Fibroblast of lung (primary cell): ENCODE data around the gene OGA. TPM values are rescaled to one million over a fixed set of nuclear protein-coding genes. Genes with fewer than 3 reads are reported as not detected.

Experiments
- DNase-seq, 2 donors: peaks; one replicate each; pipeline versions ENCODE4 v3.0.0 to v3.0.0-alpha.2; 2010; ENCODE audit warnings: low read depth in 2 of 2
- H2AFZ ChIP-seq: 2 replicates; pipeline ENCODE4 v1.5.1; 2012; ENCODE audit warnings: low read length, control low read depth, inconsistent platforms
- H3K27ac ChIP-seq: 2 replicates; pipeline ENCODE4 v1.5.1; 2011; ENCODE audit warnings: low read length, control low read depth; ENCODE audit not compliant: insufficient read depth
- H3K27me3 ChIP-seq: 2 replicates; pipeline ENCODE4 v1.5.1; 2011; ENCODE audit warnings: mild to moderate bottlenecking, low read length; ENCODE audit not compliant: control insufficient read depth, insufficient read depth
- H3K36me3 ChIP-seq: 2 replicates; pipeline ENCODE4 v1.5.1; 2011; ENCODE audit warnings: low read length; ENCODE audit not compliant: control insufficient read depth, insufficient read depth
- H3K4me1 ChIP-seq: 2 replicates; pipeline ENCODE4 v1.5.1; 2011; ENCODE audit warnings: low read length; ENCODE audit not compliant: control insufficient read depth, insufficient read depth; ENCODE audit errors: extremely low read depth
- H3K4me2 ChIP-seq: 2 replicates; pipeline ENCODE4 v1.5.1; 2011; ENCODE audit warnings: low read length, control low read depth; ENCODE audit not compliant: insufficient read depth; ENCODE audit errors: extremely low read depth
- H3K4me3 ChIP-seq, 4 experiments: fragments of 200-600 bp in 1 of 4; sonication (generic) in 1 of 4; replicated peaks in 1 of 4; 2 replicates each; pipeline ENCODE4 v1.5.1; 2011 to 2016; ENCODE audit warnings: low read length in 4 of 4, low read depth in 3 of 4, mild to moderate bottlenecking in 3 of 4, control low read depth in 2 of 4, inconsistent platforms in 1 of 4, mixed read lengths in 1 of 4; ENCODE audit not compliant: insufficient read depth in 1 of 4; ENCODE audit errors: control extremely low read depth in 1 of 4
- H3K79me2 ChIP-seq: 2 replicates; pipeline ENCODE4 v1.5.1; 2012; ENCODE audit warnings: mild to moderate bottlenecking, low read length, inconsistent platforms; ENCODE audit not compliant: control insufficient read depth, insufficient read depth
- H3K9ac ChIP-seq: 2 replicates; pipeline ENCODE4 v1.5.1; 2011; ENCODE audit warnings: mild to moderate bottlenecking, low read length, control low read depth; ENCODE audit not compliant: insufficient read depth
- H3K9me3 ChIP-seq: 2 replicates; pipeline ENCODE4 v1.5.1; 2012; ENCODE audit warnings: low read depth, low read length; ENCODE audit not compliant: control insufficient read depth, insufficient read depth
- H4K20me1 ChIP-seq: 2 replicates; pipeline ENCODE4 v1.5.1; 2011; ENCODE audit warnings: low read length; ENCODE audit not compliant: control insufficient read depth, insufficient read depth; ENCODE audit errors: extremely low read depth
- CTCF ChIP-seq, 2 donors: IDR thresholded peaks in 1 of 2; conservative IDR thresholded peaks in 1 of 2; 1 replicate in 1 of 2; 2 replicates in 1 of 2; pipeline ENCODE4 v1.5.1; 2011 to 2012; ENCODE audit warnings: low read length in 2 of 2, control low read depth in 1 of 2, inconsistent platforms in 1 of 2, low read depth in 1 of 2, mild to moderate bottlenecking in 1 of 2
- EZH2 ChIP-seq: IDR thresholded peaks from 2 replicates; pipeline ENCODE4 v1.5.1; 2012; ENCODE audit warnings: low read length, control low read depth, mild to moderate bottlenecking; ENCODE audit errors: missing control alignments
- polyA plus RNA-seq, 2 donors: library from polyadenylated mRNA; depleted of rRNA in 1 of 2; stranded (reverse) in 1 of 2; unstranded in 1 of 2; fragments of >200 nt; gene quantifications; 2 replicates each; pipeline ENCODE4 v1.2.1, GENCODE V29; 2011 to 2012; ENCODE audit warnings: missing spikeins in 1 of 2
- total RNA-seq: library from RNA; depleted of rRNA; stranded (reverse); fragments of >200 nt; gene quantifications from 2 replicates; pipeline ENCODE4 v1.2.1, GENCODE V29; 2014

The OGA gene
- total and polyA plus RNA-seq, 2 donors (not counting 1 experiment from before 2014, with no cell fraction given) = 69.9 to 193 TPM

DNA sequence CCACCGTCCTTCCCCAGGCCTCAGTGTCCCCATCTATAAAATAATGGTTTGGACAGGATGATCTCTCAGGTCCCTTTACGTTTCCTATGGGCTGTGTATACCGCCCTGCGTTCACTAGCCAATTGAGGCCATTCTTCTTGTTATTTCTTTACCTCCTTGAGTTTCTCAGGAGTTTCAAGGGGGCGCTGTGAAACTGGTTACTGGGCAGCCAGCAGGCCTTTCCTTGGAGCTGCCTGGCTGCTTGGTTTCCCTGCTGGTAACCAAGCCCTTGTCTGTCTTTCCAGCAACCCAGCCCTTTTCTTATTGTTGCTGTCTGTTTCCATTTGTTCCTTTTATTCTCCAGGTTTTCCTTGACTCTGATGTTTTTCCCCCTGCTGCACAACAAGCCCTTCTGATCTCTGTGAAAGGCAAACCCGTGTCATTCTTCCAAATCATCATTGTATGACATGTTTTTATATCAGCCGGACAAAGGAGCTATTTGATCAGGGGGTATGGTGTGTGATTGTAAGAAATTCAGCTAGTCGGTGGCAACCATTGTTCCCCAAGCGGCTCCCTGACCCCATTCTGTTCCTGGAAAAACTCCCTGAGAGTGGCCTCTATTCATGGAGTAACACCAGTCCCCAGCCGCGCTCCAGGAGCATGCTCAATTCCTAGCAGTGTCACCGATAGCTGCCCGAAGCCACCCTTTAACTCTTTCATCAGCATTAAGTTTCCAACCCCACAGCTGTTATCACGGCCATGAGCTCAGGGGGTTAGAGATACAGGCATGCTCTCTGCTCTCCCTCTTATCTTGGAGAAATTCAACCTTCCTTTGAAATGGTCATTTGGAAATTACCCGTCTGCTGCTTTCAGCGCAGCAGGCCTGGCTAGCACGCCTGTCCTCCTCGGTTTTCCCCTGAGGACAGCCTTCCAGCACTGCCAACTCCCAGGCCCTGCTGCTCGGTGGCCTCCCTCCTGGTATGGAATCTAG is 68.9 kb downstream of the OGA start:
- no peak for DNase-seq
- Histone ChIP-seq H3K4me3 (no peak overlapping the region), H3K27ac (no peak overlapping the region), H3K36me3 (no peaks in the 10 kb centered on the region), H4K20me1 (no peaks in the 10 kb centered on the region), H2AFZ (no peak overlapping the region), H3K27me3 (peaks cover 10% of the 10 kb centered on the region), H3K79me2 (no peaks in the 10 kb centered on the region), H3K4me1 (no peaks in the 10 kb centered on the region), H3K9ac (no peak overlapping the region), H3K9me3 (no peaks in the 10 kb centered on the region), H3K4me2 (no peak overlapping the region)
- no peak for TF ChIP-seq EZH2
- no peak for TF ChIP-seq CTCF (conservative IDR thresholded peaks at IDR 0.05 in 1 of 2, IDR thresholded peaks at IDR 0.05 in 1 of 2; ENCODE audit: low read depth in 1 of 2, low read length in 2 of 2)

DNA sequence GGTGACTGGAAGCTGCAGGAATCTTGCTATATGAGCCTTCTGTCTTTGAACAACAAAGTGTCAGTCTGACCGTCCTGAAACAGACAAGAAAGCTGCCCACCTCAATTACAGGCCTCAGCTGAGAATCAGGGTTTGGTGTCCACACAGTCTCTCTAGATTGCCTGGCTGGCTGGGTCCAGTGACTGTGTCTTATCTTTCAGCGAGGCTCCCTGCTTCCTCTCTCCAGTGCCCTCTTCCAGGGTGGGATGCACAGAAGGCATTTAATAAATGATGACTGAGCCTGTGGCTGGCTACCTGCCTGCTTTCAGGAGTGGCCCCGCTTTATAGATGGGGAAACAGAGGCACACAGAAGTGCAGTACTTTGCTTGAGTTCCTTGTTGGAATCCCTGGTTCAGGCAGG is 69.7 kb downstream of the OGA start:
- no peaks in the 10 kb centered on the region for H4K20me1 ChIP-seq
- H3K9ac ChIP-seq = no peak overlapping the region
- no peak overlapping the region for H3K4me2 ChIP-seq
- no peak overlapping the region for H3K27ac ChIP-seq
- H3K79me2 ChIP-seq = no peaks in the 10 kb centered on the region
- peaks cover 10% of the 10 kb centered on the region for H3K27me3 ChIP-seq
- H2AFZ ChIP-seq = no peak overlapping the region
- no peaks in the 10 kb centered on the region for H3K36me3 ChIP-seq
- TF ChIP-seq EZH2 = no peak
- TF ChIP-seq CTCF (conservative IDR thresholded peaks at IDR 0.05 in 1 of 2, IDR thresholded peaks at IDR 0.05 in 1 of 2; ENCODE audit: low read depth in 1 of 2, low read length in 2 of 2) = no peak
- no peak for DNase-seq
- H3K4me1 ChIP-seq = no peaks in the 10 kb centered on the region
- H3K4me3 ChIP-seq = no peak overlapping the region
- H3K9me3 ChIP-seq = no peaks in the 10 kb centered on the region

DNA sequence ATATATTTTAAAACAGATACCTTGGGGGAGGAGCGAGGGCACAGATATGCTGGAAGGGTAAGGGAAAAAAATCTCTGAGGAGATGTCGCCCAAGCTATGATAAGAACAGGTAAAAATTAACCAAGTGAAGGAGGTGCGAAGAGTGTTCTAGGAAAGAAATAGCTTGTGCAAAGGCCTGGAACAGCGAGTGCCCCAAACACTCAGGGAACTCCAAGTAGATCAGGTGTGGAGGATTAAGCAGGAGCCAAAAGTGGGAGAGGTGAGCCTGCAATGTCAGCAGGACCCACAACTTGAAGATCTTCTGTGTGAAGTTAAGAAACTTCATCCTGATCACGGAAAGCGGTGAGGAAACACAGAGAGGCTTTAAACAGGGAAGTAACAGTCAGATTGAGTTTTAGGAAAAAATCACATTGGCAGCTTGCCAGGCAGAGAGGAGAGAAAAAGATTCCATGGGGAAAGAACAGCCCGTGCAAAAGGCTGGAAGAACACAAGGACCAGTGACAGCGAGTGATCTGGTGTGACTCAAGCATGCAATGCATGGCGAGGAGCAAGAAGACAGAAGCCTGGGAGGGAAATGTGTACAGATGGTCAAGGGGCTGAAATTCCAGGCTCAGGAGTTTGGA is 73.1 kb downstream of the OGA start:
- TF ChIP-seq EZH2 (no peak), CTCF (conservative IDR thresholded peaks at IDR 0.05 in 1 of 2, IDR thresholded peaks at IDR 0.05 in 1 of 2; ENCODE audit: low read depth in 1 of 2, low read length in 2 of 2) (no peak)
- H2AFZ ChIP-seq = no peak overlapping the region

More for the DNA sequence above, 73.1 kb downstream of the OGA start:
- no peak overlapping the region for H3K27ac ChIP-seq
- H3K9ac ChIP-seq = no peak overlapping the region
- no peak for DNase-seq
- H4K20me1 ChIP-seq = no peaks in the 10 kb centered on the region
- no peaks in the 10 kb centered on the region for H3K4me1 ChIP-seq
- H3K4me2 ChIP-seq = no peak overlapping the region
- peaks cover 6% of the 10 kb centered on the region for H3K27me3 ChIP-seq
- no peak overlapping the region for H3K4me3 ChIP-seq
- H3K79me2 ChIP-seq = no peaks in the 10 kb centered on the region
- H3K9me3 ChIP-seq = no peaks in the 10 kb centered on the region
- no peaks in the 10 kb centered on the region for H3K36me3 ChIP-seq
